Psoas muscle (tissue), 8 donors: ENCODE results near the gene VENTX. TPM values are rescaled to one million over a fixed set of nuclear protein-coding genes. Genes with fewer than 3 reads are reported as not detected.

Source experiments
- ATAC-seq, 4 donors: fragments of 200-7000 bp; cut with Tn5 transposase; one replicate each; pipeline ENCODE4 v1.9.1; 2020; ENCODE audit warnings: moderate library complexity in 3 of 4, mild to moderate bottlenecking in 2 of 4
- DNase-seq, 2 donors: peaks; one replicate each; pipeline ENCODE4 v3.0.0-alpha.2; 2020
- H3K27ac ChIP-seq: fragments of 200-600 bp; one replicate; pipeline ENCODE4 v1.8.0; 2022
- H3K27me3 ChIP-seq, 3 donors: fragments of 200-600 bp in 1 of 3; one replicate each; pipeline versions ENCODE4 v1.6.1 to v1.8.0; 2013 to 2022; ENCODE audit warnings: low read length in 2 of 3, mild to moderate bottlenecking in 2 of 3, moderate library complexity in 1 of 3; ENCODE audit not compliant: insufficient read depth in 3 of 3
- H3K36me3 ChIP-seq, 2 donors: fragments of 200-600 bp in 1 of 2; one replicate each; pipeline versions ENCODE4 v1.6.1 to v1.8.0; 2013 to 2022; ENCODE audit warnings: low read depth in 1 of 2, mild to moderate bottlenecking in 1 of 2, moderate library complexity in 1 of 2; ENCODE audit not compliant: insufficient read depth in 1 of 2
- H3K4me1 ChIP-seq: fragments of 200-600 bp; one replicate; pipeline ENCODE4 v1.8.0; 2022
- H3K4me3 ChIP-seq: fragments of 200-600 bp; one replicate; pipeline ENCODE4 v1.8.0; 2022; ENCODE audit warnings: mild to moderate bottlenecking
- H3K9me3 ChIP-seq: fragments of 200-600 bp; one replicate; pipeline ENCODE4 v1.8.0; 2022
- CTCF ChIP-seq: fragments of 200-600 bp; IDR thresholded peaks from one replicate; pipeline ENCODE4 v1.8.0; 2022; ENCODE audit warnings: antibody characterized with exemption
- WGBS, 3 donors: extraction: QIAGEN DNeasy Blood & Tissue Kit; methylation state at CpG; one replicate each; pipeline versions ENCODE4 v1.1.6 to v1.1.7; 2013; 5-methylcytosine and 5-hydroxymethylcytosine counted together
- intact Hi-C, 2 donors: fragments of 100-400 bp; cut with DNase I; formaldehyde crosslinking; loops; one replicate each; pipeline versions ENCODE4 v1.11.0 to v1.14.2; 2022
- polyA plus RNA-seq, 3 donors: library from polyadenylated mRNA; stranded (reverse); fragments of 200-250 nt; gene quantifications; one replicate each; pipeline ENCODE4 v1.2.3, GENCODE V29; 2013
- total RNA-seq, 4 donors: library from RNA; stranded (reverse); fragmentation: NEBNext Ultra II Directional in 2 of 4; extraction: Animal tissue kit (Norgen Biotek cat#: 25700) in 2 of 4; gene quantifications; one replicate each; pipeline versions ENCODE4 v1.2.1 to v1.2.4, GENCODE V29; 2021 to 2023
- donor health status: healthy with polysubstance abuse.
- donor health status: DM: no; HTN: no; CAD: no; lungs with moderate emphysema.
- donor health status: Bipolar disorder and iron deficiency.
- donor health status: healthy.
- donor health status: DM: yes; HTN: yes; CAD: no.
- donor health status: DM: no; HTN: no; CAD: no.
- donor health status: DM: no; HTN: no; CAD: no.
- donor health status: DM: yes; HTN: yes; CAD: no.

The VENTX gene
- total and polyA plus RNA-seq, 7 donors = 0.03 to 0.34 (median 0.24) TPM

GRCh38 chr10:133258818-133259601 lies 21.4 kb downstream of the VENTX start:
- H3K36me3 ChIP-seq = no peaks in the 10 kb centered on the region
- no peak overlapping the region for H3K4me3 ChIP-seq
- intact Hi-C loops = no loop called here
- H3K27me3 ChIP-seq = no peaks in the 10 kb centered on the region
- ATAC-seq (peak; percentile 10 to 48 (median 27)), DNase-seq (peak; percentile 88 to 91)
- H3K27ac ChIP-seq = peak overlapping the region; percentile 46
- no peak for TF ChIP-seq CTCF
- peaks cover 15% of the 10 kb centered on the region for H3K4me1 ChIP-seq
- no peaks in the 10 kb centered on the region for H3K9me3 ChIP-seq
- 43 to 52% (median 44%) methylated on average over 21 to 24 of the region's 24 CpGs for WGBS, 3 donors

DNA sequence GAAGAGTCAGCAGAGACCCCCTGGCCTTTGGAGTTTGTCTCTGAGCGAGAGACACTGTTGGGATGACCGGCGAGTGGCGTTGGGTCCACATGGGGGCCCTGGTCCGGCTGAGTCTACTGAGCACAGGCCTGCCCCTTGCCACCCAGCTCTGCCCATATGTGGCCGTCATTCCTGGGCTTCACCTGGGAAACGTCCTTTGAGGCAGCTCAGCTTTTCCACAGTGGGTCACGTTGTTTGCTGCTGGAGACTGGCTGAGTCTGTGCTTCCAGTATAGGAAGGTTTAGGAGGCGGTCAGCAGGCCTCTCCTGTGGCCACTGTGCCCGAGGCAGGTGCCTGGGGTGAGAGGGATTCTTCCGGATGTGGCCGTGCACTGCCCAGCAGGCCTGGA lies 21.9 kb downstream of the VENTX start:
- peaks cover 15% of the 10 kb centered on the region for H3K4me1 ChIP-seq
- no peak for TF ChIP-seq CTCF

DNA sequence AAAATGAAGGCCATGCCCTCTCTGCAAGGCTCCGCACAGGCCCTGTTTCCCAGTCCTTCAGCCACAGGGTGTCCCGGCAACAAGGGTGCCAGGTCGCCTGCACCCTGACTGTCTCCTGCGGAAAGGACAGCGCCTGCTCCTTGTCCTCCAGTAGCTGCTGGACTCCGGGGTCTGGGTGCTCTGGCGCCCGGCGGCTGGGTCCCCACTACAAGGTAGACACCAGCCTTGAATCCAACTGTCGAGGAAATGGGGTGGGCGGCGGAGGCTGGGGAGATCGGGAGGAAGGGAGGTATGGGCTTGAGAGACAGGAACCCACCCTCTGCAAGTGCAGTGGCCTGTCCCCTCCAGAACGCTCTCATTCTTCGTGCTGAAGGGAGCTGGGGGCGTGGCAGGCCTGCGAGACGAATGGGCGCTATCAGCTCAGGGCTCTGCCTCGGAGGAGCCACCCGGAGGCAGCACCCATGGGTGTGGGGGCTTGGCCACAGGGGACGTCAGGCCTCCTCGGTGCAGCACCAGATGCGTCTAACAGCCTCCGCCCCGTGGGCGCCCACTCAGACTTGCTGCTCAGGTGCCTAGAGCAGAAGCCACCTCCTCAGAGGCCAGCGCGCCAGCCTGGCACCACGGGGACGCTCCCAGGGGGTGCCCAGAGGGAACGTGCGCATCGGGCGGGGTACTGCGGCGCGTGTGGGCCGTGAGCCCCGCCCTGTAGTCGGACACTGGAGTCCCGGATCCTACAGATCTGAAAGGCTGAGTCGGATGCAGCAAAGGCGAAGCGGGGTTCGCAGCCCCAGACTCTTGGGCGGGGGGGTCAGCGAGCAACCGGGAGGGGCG lies 23.5 kb downstream of the VENTX start:
- H3K4me3 ChIP-seq = peak overlapping the region; percentile 90
- peaks cover 15% of the 10 kb centered on the region for H3K4me1 ChIP-seq
- peak; percentile 57 to 74 (median 64) for ATAC-seq
- intact Hi-C loops = loop anchor here in 1 of 2 donors (2.0 kb wide), 1 partner anchor 48 kb away; the partner anchor contains the start of genes TUBGCP2 and ZNF511
- 17 to 26% (median 20%) methylated on average over 44 to 50 of the region's 50 CpGs for WGBS, 3 donors
- peak overlapping the region; percentile 92 for H3K27ac ChIP-seq
- no peak for TF ChIP-seq CTCF
- no peaks in the 10 kb centered on the region for H3K27me3 ChIP-seq
- H3K36me3 ChIP-seq = no peaks in the 10 kb centered on the region
- DNase-seq = peak; percentile 61 to 82
- no peaks in the 10 kb centered on the region for H3K9me3 ChIP-seq

More for the DNA sequence above, 21.9 kb downstream of the VENTX start:
- ATAC-seq (no peak), DNase-seq (no peak)
- WGBS, 3 donors = 67 to 70% (median 69%) methylated on average over 11 to 12 of the region's 12 CpGs
- no peak overlapping the region for H3K4me3 ChIP-seq
- no peaks in the 10 kb centered on the region for H3K9me3 ChIP-seq
- intact Hi-C loops = no loop called here
- no peaks in the 10 kb centered on the region for H3K36me3 ChIP-seq
- H3K27ac ChIP-seq = peak overlapping the region; percentile 46
- H3K27me3 ChIP-seq = no peaks in the 10 kb centered on the region

- Histone ChIP-seq H3K27me3 (no peaks in the 10 kb centered on the region), H3K4me3 (peak overlapping the region; percentile 90), H3K4me1 (peaks cover 15% of the 10 kb centered on the region), H3K9me3 (no peaks in the 10 kb centered on the region), H3K36me3 (no peaks in the 10 kb centered on the region), H3K27ac (peak overlapping the region; percentile 92)
- DNase-seq = peak; percentile 91 to 95
- 1 to 2% (median 1%) methylated on average over 26 to 79 of the region's 79 CpGs for WGBS, 3 donors
- no peak for TF ChIP-seq CTCF
- intact Hi-C loops = loop anchor here in 1 of 2 donors (2.0 kb wide), 1 partner anchor 47 kb away; the partner anchor contains the start of genes TUBGCP2 and ZNF511
- ATAC-seq = peak; percentile 88 to 90 (median 88)
Observed at GRCh38 chr10:133261726-133262325, 24.2 kb downstream of the VENTX start.
